Stimulated activated CD8-positive, alpha-beta memory T cell treated with anti-CD3 and anti-CD28 coated beads, Interleukin-12 subunit alpha, Interleukin-12 subunit beta, amount 100 ng/mL, for 4 hours (primary cell): ENCODE data around the gene PARP14.

ENCODE experiments used
- DNase-seq: peaks from one replicate; pipeline ENCODE4 v3.0.0-alpha.2; 2020; ENCODE audit warnings: low read depth

Gene PARP14

DNA sequence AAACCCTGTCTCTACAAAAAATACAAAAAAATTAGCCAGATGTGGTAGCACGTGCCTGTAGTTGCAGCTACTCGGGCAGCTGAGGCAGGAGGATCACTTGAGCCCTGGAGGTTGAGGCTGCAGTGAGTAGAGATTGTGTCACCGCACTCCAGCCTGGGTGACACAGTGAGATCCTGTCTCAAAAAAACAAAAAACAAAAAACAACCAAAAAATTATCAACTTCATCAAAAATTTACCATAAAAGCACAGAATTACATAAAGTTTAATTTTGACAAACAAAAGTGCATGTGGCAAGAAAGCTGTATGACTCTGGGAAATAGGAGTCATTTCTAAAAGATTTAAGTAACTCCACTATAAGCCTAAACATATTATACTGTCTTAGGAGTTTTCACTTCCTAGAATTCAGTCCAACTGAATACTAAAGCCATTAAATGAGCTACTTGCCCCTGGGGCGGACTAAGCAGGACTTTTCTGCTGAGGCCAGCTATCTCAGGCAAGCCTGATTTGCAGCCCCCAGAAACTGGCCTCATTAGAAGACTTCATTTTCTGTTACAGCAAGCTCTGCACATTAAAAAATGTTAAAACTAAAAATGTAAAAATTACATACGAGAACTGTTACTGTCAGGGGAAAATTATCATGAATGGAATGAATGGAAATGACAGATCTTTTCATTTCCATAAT is 90.0 kb downstream of the PARP14 start:
- no peak for DNase-seq

DNA sequence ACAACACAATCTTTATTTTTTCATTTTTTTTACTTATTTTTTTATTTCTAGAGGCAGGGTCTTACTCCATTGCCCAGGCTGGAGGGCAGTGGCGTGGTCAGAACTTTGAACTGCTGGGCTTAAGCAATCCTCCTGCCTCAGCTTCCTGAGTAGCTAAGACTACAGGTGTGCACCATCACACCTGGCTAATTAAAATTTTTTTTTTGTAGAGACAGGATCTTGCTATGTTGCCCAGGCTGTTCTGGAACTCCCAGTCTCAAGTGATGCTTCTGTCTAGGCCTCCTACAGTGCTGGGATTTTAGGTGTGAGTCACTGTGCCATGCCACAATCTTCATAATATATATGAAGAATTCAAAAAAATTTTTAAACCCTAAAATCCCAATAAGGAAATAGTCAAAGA is 92.2 kb downstream of the PARP14 start:
- no peak for DNase-seq

DNA sequence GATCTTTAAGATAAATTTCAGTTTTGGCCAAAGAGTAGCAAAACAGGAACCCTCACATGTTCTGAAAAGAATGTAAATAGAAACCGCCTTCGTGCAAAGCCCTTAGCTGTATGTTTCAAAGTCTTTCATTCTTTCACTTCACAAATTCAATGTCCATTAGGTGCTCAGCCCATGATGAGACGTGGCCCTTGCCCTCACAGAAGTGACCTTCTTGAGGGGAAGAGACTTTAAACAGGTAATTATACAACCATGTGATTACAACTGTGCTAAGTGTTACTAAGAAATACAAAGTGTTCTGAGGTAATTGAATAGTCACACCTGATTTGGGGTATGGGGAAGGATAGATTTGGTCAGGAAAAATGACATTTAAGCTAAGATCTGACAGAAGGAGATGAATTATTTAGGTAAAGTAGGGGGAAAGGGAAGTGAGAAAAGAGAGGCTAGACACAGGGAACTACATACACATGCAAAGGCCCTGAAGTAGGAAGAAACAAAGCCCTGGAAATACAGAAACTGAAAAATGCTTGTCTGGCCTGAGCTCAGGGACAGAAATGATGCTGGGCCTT is 93.4 kb downstream of the PARP14 start:
- no peak for DNase-seq

DNA sequence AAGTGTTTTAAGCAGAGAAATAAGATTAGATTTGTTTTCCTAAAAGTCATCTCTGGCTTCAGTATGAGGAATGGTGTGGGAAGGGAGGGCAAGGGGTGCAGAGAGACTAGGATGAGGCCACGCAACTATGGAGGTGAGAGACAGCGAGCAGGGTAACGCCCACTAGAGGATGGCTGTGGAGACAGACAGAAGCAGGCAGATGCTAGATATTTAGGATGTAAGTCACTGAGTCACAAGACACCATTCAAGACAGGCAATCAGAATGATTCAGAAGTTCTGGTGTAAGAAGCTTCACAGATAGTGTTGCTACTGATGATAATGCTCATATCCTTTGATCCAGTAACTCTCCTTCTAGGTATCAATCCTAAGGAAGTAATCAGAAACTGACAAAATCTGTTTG is 93.9 kb downstream of the PARP14 start:
- DNase-seq = no peak

DNA sequence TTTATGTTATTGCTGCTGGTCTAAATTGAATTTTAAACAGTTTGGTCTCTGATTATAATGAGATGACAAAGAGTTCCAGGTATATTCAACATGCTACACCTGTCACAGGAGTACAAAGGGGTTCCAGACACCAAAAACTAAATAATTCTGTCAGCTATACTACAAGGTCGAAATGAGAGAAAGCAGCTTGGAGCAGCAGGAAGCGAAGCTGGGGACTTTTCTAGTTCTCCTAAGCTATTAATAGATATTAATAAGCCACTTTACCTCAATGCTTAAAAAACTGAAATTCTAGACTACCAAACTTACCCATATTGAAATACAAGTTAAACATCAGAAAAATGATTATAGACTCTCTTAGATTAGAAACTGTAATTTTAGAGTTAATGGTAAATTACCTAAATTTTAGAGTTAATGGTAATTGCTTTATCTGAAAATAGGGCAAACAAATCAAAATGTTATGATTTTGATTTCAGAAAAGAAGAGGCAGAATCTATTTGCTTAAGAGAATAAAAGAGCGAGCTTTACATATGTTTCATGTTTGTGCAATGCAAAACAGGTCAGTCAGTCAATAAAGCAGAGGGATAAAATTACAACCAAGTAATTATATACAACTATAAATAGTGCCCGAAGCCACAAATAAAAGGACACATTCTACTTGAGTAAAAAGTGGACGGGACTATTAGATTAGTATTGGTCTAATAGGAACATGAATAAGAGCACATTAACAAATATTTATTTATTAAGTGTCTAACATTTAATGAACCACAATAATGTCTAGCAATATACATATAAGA is 96.2 kb downstream of the PARP14 start:
- DNase-seq = no peak

DNA sequence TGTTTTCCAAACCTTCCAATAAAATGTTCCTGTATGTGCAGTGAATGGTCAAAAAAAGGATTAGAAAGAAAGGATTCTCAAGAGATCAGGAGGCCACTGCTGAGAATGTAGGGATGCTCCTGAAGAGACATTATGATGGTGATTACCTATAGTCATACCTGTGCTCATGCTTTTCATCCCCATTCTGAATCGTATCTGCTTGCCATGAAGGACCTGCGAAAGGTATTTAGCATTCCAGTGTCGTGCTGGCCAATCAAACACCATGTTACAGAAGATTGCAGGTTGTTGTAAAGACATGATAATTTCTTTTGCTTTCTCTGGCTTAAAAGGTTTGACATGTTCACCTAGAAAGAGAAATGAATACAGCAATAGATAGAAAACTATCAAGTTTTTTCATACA is 96.9 kb downstream of the PARP14 start:
- no peak for DNase-seq
